Panc1 (cell line): Measurements from ENCODE around the gene MAMSTR. TPM values are rescaled to one million over a fixed set of nuclear protein-coding genes. Genes with fewer than 3 reads are reported as not detected.

Experiments used
- ATAC-seq: fragments of 200-7000 bp; cut with Tn5 transposase; 2 replicates; pipeline ENCODE4 v1.9.1; 2020; ENCODE audit warnings: mild to moderate bottlenecking, moderate library complexity
- BruUV-seq: library from RNA; stranded (reverse); fragments of 400-500 nt; replicated peaks from 2 replicates; lab custom pipeline; 2021; lab: Mats Ljungman, UMichigan
- CTCF ChIA-PET: fragments of 300-600 bp; sonication (Branson Sonifier 250); formaldehyde crosslinking; loops from one replicate; lab custom pipeline; 2022; ENCODE audit warnings: antibody characterized with exemption; lab: Charles Lee
- POLR2A ChIA-PET: fragments of 300-600 bp; sonication (Branson Sonifier 250); formaldehyde crosslinking; loops from one replicate; lab custom pipeline; 2022; ENCODE audit warnings: antibody characterized with exemption; lab: Charles Lee
- DNase-seq: peaks from one replicate; pipeline ENCODE4 v3.0.0-alpha.2; 2010; ENCODE audit warnings: low read depth, low spot score
- H3K27ac ChIP-seq: 2 replicates; pipeline ENCODE4 v1.5.1; 2011; ENCODE audit warnings: mild to moderate bottlenecking, low read length, inconsistent platforms
- H3K27me3 ChIP-seq: fragments of 200-500 bp; sonication (Bioruptor generic); 2 replicates; pipeline ENCODE4 v1.6.0; 2014; ENCODE audit warnings: low read length, inconsistent platforms; ENCODE audit not compliant: control insufficient read depth, insufficient read depth
- H3K36me3 ChIP-seq: fragments of 200-500 bp; sonication (Bioruptor generic); 2 replicates; pipeline ENCODE4 v1.5.1; 2014; ENCODE audit warnings: inconsistent platforms, mild to moderate bottlenecking, low read length, moderate library complexity; ENCODE audit not compliant: control insufficient read depth, insufficient read depth
- H3K4me1 ChIP-seq: 2 replicates; pipeline ENCODE4 v1.5.1; 2011; ENCODE audit warnings: inconsistent platforms, mild to moderate bottlenecking, low read length, moderate library complexity; ENCODE audit not compliant: control insufficient read depth, insufficient read depth
- H3K4me3 ChIP-seq, 2 experiments: 2 replicates each; pipeline ENCODE4 v1.5.1; 2011 to 2012; ENCODE audit warnings: low read depth in 2 of 2, low read length in 2 of 2, mild to moderate bottlenecking in 2 of 2, inconsistent platforms in 1 of 2, moderate library complexity in 1 of 2
- H3K9me3 ChIP-seq: fragments of 200-500 bp; sonication (Bioruptor generic); 2 replicates; pipeline ENCODE4 v1.5.1; 2014; ENCODE audit warnings: low read depth, mild to moderate bottlenecking, inconsistent platforms, low read length, moderate library complexity; ENCODE audit not compliant: control insufficient read depth, insufficient read depth
- POLR2AphosphoS5 ChIP-seq: IDR thresholded peaks from 2 replicates; pipeline ENCODE4 v1.6.1; 2012; ENCODE audit warnings: mild to moderate bottlenecking, low read depth, low read length, moderate library complexity
- SIN3A ChIP-seq: IDR thresholded peaks from 2 replicates; pipeline ENCODE4 v1.6.1; 2012; ENCODE audit warnings: low read depth, mild to moderate bottlenecking, low read length, moderate library complexity, borderline replicate concordance; ENCODE audit not compliant: insufficient read depth
- TCF7L2 ChIP-seq: IDR thresholded peaks from 2 replicates; pipeline ENCODE4 v1.6.1; 2011; ENCODE audit warnings: mild to moderate bottlenecking, low read depth, low read length, inconsistent platforms
- in situ Hi-C: cut with HindIII; loops from 2 replicates; pipeline ENCODE4 v1.10.0; 2016; ENCODE audit warnings: low sequenced_read_pairs, low pct_unique_long_range_greater_than_20kb
- intact Hi-C: fragments of 100-400 bp; cut with micrococcal nuclease; formaldehyde crosslinking; loops from one replicate; pipeline ENCODE4 v1.10.0; 2022; ENCODE audit not compliant: unreplicated experiment
- total RNA-seq: library from RNA; stranded (reverse); gene quantifications from one replicate; pipeline ENCODE4 v1.2.1, GENCODE V29; 2021; ENCODE audit not compliant: unreplicated experiment
- TF ChIP-seq, protein P1 (sequence below): fragments of 450-650 bp; IDR thresholded peaks from 2 replicates; pipeline ENCODE4 v1.5.1; 2017; ENCODE audit warnings: mild to moderate bottlenecking
- TF ChIP-seq, protein P2 (sequence below), 2 experiments: IDR thresholded peaks; 2 replicates each; pipeline ENCODE4 v1.6.1; 2011 to 2012; ENCODE audit warnings: low read depth in 2 of 2, control low read depth in 1 of 2, low read length in 1 of 2, mild to moderate bottlenecking in 1 of 2, moderate library complexity in 1 of 2; ENCODE audit not compliant: insufficient read depth in 1 of 2

MAMSTR gene
- total RNA-seq, 1 experiment from 2014 or later = 3.3 TPM

DNA sequence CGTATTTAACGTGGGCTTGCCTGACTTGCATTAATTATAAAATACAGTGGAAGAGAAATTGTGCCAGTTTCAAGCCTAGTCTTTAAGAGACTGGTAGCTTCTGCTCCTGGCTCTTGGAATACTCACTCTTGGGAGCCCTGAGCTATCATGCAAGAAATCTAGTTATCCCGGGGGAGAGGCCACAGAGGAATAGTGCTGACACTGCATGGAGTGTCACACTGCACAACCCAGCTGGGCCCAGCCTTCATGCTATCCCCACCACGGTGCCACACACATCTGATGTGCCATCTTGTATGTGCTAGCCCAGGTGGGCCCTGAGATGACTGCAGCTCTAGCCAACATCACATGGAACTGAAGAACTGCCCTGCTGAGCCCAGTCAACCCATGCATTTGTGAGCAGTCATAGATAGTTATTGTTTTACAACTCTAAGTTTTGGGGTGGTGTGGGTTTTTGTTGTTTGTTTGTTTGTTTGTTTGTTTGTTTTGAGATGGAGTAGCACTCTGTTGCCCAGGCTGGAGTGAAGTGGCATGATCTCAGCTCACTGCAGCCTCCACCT, 8.3 kb downstream of the MAMSTR start:
- Histone ChIP-seq H3K4me1 (no peaks in the 10 kb centered on the region), H3K4me3 (no peak overlapping the region), H3K9me3 (no peaks in the 10 kb centered on the region), H3K27me3 (no peaks in the 10 kb centered on the region), H3K36me3 (no peaks in the 10 kb centered on the region; the same call in 1 of the 2 replicates), H3K27ac (no peak overlapping the region)
- DNase-seq = no peak
- in situ Hi-C loops (no loop called here), intact Hi-C loops (no loop called here)
- BruUV-seq = no TSS peak
- ChIA-PET POLR2A (no interaction called here), CTCF (no interaction called here)
- no peak for ATAC-seq
- TF ChIP-seq POLR2AphosphoS5 = no peak
- TF ChIP-seq SIN3A = no peak
- TF ChIP-seq, protein P1, sequence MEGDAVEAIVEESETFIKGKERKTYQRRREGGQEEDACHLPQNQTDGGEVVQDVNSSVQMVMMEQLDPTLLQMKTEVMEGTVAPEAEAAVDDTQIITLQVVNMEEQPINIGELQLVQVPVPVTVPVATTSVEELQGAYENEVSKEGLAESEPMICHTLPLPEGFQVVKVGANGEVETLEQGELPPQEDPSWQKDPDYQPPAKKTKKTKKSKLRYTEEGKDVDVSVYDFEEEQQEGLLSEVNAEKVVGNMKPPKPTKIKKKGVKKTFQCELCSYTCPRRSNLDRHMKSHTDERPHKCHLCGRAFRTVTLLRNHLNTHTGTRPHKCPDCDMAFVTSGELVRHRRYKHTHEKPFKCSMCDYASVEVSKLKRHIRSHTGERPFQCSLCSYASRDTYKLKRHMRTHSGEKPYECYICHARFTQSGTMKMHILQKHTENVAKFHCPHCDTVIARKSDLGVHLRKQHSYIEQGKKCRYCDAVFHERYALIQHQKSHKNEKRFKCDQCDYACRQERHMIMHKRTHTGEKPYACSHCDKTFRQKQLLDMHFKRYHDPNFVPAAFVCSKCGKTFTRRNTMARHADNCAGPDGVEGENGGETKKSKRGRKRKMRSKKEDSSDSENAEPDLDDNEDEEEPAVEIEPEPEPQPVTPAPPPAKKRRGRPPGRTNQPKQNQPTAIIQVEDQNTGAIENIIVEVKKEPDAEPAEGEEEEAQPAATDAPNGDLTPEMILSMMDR = no peak
- no peak for TF ChIP-seq TCF7L2
- TF ChIP-seq, protein P2, sequence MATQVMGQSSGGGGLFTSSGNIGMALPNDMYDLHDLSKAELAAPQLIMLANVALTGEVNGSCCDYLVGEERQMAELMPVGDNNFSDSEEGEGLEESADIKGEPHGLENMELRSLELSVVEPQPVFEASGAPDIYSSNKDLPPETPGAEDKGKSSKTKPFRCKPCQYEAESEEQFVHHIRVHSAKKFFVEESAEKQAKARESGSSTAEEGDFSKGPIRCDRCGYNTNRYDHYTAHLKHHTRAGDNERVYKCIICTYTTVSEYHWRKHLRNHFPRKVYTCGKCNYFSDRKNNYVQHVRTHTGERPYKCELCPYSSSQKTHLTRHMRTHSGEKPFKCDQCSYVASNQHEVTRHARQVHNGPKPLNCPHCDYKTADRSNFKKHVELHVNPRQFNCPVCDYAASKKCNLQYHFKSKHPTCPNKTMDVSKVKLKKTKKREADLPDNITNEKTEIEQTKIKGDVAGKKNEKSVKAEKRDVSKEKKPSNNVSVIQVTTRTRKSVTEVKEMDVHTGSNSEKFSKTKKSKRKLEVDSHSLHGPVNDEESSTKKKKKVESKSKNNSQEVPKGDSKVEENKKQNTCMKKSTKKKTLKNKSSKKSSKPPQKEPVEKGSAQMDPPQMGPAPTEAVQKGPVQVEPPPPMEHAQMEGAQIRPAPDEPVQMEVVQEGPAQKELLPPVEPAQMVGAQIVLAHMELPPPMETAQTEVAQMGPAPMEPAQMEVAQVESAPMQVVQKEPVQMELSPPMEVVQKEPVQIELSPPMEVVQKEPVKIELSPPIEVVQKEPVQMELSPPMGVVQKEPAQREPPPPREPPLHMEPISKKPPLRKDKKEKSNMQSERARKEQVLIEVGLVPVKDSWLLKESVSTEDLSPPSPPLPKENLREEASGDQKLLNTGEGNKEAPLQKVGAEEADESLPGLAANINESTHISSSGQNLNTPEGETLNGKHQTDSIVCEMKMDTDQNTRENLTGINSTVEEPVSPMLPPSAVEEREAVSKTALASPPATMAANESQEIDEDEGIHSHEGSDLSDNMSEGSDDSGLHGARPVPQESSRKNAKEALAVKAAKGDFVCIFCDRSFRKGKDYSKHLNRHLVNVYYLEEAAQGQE (IDR thresholded peaks at IDR 0.05; ENCODE audit: insufficient read depth in 1 of 2, low read depth in 2 of 2, low read length in 1 of 2) = no peak

DNA sequence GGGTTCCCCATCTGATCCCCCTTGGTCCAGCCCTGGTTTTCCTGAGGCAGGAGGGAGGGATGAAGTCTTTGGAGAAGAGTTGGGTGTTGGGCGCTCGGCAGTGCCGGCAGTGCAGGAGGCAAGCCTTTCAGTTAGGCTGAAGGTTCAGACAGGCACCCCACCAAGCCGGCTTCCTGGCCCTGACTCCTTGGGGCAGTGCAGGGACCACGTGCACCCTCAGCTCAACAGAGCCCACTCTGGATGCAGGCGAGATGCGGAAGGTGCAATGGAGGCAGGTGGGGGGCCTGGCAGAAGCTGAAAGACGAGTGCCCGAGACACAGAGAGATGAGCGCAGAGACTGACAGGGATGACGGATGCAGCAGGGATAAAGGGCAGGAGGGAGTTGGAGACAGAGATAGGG, 11.1 kb downstream of the MAMSTR start:
- in situ Hi-C loops = no loop called here
- intact Hi-C loops = no loop called here
- TF ChIP-seq SIN3A = no peak
- TF ChIP-seq, protein P1 = no peak
- TF ChIP-seq, protein P2 (IDR thresholded peaks at IDR 0.05; ENCODE audit: insufficient read depth in 1 of 2, low read depth in 2 of 2, low read length in 1 of 2) = no peak
- no peak for TF ChIP-seq TCF7L2
- no peak for TF ChIP-seq POLR2AphosphoS5

More for the DNA sequence above, 11.1 kb downstream of the MAMSTR start:
- ChIA-PET CTCF (no interaction called here), POLR2A (no interaction called here)
- H3K27ac ChIP-seq = no peak overlapping the region
- BruUV-seq = no TSS peak
- H3K4me1 ChIP-seq = no peaks in the 10 kb centered on the region
- no peaks in the 10 kb centered on the region for H3K27me3 ChIP-seq
- no peaks in the 10 kb centered on the region for H3K9me3 ChIP-seq
- H3K36me3 ChIP-seq = no peaks in the 10 kb centered on the region; the same call in 1 of the 2 replicates
- H3K4me3 ChIP-seq = no peak overlapping the region
- DNase-seq = no peak
- ATAC-seq = no peak
